Suprapubic skin (tissue), 3 donors: ENCODE measurements around the gene AP3B1.

ENCODE experiments used
- CTCF ChIP-seq, 2 donors: fragments of 200-600 bp in 1 of 2; fragments of 450-650 bp in 1 of 2; sonication (generic) in 1 of 2; IDR thresholded peaks; one replicate each; pipeline ENCODE4 v1.5.1; 2016 to 2019; ENCODE audit warnings: antibody characterized with exemption in 2 of 2, mild to moderate bottlenecking in 1 of 2, moderate library complexity in 1 of 2
- EP300 ChIP-seq: sonication (generic); formaldehyde crosslinking; IDR thresholded peaks from one replicate; pipeline ENCODE4 v1.6.1; 2017; ENCODE audit warnings: antibody characterized with exemption
- POLR2A ChIP-seq, 2 donors: fragments of 450-650 bp; IDR thresholded peaks; one replicate each; pipeline ENCODE4 v1.6.1; 2017; ENCODE audit warnings: antibody characterized with exemption in 2 of 2, mild to moderate bottlenecking in 2 of 2, moderate library complexity in 2 of 2

- TF ChIP-seq CTCF (IDR thresholded peaks at IDR 0.05) (no peak), POLR2A (IDR thresholded peaks at IDR 0.05) (no peak), EP300 (no peak)
These were observed 219.2 kb downstream of the AP3B1 start for GRCh38 chr5:78075301-78075700.
